Globus pallidus (tissue), 1 donor: Measurements from ENCODE around the gene RGL2.

Source experiments
- DNase-seq: peaks from one replicate; pipeline ENCODE4 v3.0.0-alpha.2; 2015; ENCODE audit warnings: low spot score

RGL2 gene

GRCh38 chr6:33316603-33317418 lies 18.1 kb upstream of the RGL2 start:
- DNase-seq: no peak

- no peak for DNase-seq
These were observed 17.3 kb upstream of the RGL2 start for GRCh38 chr6:33315793-33316602.

DNA sequence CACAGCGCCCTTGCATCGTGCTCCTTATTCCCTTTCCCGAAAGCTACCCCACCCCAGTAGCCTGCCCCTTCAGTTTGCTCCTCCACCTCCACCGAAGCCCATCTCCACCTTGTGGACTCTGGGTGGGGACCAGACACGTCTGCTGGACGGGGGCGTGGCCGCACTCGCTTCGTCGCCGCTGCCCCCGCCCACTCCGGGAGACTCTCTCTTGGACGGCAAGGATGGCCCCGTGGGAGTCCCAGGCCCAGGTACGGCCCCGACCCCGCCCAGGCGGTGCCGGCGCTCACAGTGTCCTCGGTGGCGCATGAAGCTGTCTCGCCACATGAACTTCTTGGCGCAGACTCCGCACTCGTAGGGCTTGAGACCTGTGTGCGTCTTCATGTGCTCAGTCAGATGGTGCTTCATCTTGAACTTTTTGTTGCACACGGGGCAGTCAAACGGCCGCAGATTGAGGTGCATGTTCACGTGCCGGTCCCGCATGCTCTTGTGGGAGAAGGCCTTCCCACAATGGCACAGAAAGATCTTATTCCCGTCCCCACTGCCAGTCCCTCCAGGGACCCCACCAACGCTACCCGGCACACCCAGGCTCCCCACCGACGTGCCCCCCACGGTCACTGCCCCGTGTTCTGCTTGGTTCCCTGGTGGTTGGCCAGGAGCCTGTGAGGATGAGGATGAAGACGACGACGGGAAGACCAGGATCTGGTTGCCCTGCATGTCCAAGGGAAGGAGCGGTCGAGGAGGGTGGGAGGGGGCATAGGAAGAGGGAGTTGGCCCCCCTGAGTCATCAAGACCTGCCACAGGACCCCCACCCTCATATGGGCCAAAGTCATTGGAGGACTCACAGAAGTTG lies 16.4 kb upstream of the RGL2 start:
- DNase-seq: no peak

- no peak for DNase-seq
These were observed 15.8 kb upstream of the RGL2 start for GRCh38 chr6:33314515-33314942.

DNA sequence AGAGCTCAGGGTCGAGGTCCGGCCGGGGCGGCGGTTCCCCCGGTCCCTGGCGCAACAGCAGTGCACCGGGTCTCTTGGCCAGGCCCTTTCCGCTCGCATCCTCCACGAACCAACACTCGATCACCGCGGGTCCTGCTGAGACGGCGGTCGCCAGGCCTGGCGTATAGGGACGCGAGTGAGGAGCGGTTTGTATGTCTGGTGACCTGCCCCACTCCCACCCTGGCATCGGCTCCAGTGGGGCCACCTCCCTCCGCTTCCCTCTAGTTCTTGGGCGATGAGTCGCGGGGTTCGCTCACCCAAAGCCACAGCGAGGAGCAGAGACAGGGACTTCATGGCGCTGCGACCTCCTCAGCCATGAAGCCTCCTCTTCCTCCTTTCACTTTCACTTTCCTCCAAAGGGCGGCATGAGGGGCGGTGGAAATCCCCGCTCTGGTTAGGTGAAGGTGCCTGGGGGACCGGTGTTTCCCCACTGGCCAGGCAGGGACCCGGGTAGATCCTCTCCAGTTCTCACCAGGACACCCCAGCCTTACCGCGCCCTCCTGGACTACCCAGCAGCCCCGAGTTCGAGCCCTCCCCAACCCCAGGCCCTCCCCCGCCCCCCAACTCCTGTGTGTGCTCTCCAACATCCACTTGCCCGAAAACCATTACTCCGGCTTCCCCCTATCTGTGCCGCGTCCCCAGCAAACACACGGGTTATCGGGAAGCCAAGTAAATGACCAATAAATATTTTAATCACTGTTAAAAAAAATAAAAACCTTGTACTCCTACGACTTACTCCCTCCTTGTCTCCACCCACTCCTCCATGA lies 15.2 kb upstream of the RGL2 start, which contains the start of gene TAPBP:
Gene TAPBP (minus strand): TSS at position 370 of the 806 bp plus-strand sequence. CDS start 37 bp downstream, at position 333.
- DNase-seq: peak; percentile 61

DNA sequence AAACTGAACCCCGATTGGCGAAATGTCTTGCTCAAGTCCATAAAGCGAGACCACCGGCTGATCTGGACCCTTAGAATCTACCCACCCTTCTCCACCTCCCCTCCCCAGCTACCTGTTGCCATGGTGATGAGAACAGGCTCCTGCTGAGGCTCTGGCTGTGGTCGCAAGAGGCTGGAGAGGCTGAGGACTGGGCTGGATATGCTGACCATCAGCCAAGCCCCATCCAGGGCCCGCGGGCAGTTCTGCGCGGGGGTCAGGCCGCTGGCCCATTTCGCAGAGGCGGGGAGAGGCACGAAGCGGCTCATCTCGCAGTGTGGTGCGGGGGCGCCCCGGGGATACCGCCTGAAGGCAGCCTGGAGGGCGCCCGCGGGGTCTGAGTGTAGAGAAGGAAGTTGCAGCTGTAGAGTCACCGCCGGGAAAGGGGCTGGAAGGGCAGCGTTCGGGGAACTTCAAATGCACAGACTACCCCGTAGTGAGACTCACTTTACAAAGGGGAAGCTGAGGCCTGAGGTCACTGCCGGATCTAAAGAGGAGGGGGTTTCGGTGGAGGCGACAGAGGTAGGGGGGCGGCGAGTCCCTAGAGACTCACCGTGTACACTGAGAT lies 14.5 kb upstream of the RGL2 start:
- DNase-seq: peak; percentile 42

DNA sequence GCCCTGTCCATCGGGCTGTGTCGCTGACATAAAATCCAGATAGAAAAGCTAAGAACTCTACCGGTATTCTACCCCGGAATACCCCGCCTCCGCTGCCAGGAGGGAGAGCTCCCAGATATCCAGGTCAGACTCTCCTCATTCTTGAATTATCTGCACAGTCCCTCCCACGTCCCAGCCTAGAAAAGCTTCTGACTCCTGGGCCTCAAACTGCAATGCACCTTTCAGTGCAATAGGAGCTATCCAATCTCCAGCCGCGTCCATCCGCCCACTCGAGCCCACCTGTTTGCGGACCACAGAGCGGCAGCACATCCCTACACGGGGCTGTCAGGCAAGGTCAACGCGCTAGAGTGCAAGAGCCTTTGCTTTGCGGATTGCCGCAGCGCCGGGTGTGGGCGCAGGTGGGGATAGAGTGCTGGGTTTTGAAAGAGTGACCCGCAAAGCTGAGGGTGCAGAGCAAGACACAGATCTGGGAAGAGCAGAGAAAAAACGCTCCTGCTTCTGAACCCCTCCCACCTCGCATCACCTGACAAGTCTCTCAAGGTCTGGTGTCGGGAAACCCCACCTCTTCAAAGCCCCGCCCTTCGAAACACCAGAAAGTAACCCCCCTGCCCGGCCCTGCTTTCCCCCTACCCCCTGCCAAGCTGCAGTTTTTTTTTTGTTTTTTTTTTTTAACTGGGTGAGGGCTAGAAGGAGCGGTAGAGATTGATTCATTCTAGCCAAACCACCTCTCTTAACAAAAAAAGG lies 13.8 kb upstream of the RGL2 start:
- DNase-seq: peak; percentile 53

- no peak for DNase-seq
These were observed 7.6 kb upstream of the RGL2 start for GRCh38 chr6:33306356-33306755.

GRCh38 chr6:33305052-33305451 lies 6.3 kb upstream of the RGL2 start:
- DNase-seq: no peak

GRCh38 chr6:33304216-33304615 lies 5.5 kb upstream of the RGL2 start:
- no peak for DNase-seq

DNA sequence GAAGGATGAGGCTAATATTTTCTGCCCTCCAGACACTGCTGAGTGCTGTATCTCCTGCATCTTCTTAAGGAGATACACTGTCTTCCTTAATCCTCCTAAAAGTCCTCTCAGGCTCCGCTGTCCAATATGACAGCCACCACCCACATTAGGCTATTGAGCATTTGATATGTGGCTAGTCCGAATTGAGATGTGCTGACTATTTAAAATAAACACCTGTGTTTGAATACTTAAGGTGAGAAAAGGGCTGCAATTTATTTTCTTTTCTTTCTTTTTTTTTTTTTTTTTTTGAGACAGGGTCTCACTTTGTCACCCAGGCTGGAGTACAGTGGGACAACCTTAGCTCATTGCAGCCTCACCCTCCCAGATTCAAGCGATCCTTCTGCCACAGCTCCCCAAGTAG lies 3.1 kb upstream of the RGL2 start:
- no peak for DNase-seq

DNA sequence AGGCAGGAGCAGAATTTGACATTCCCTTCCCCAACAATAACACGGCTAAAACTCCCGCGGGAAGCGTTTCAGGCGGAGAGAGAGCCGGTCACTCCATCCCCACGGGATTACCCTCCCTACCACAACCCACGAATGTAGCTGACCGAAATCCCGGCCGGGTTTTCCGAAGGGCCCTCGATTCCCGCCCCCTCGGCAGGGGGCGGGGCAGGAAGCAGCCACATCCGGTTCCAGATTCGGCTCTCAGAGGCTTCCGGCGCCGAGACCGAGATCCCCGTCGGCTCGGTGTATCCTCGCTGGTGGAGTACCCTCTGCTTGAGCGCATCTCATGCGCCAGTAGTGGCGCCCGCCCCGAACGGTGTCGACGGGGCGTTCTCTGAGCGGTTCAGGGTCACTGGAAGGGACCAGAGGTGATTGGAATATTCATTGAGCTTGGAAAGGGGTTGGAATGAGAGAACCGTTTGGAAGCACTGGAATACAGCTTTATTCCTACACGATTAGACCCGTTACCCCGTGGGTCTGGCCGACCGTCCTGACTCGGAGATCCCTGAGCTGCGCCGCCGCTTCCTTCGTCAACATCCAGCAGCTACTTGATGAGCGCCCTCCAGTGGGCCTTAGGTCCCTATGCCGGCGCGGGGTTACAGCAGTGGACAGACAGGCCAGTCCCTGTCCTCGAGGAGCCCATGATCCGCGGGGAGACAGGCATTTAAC lies 649 bp upstream of the RGL2 start:
- peak; percentile 89 for DNase-seq

GRCh38 chr6:33297956-33298772 lies 578 bp downstream of the RGL2 start:
- peak; percentile 47 for DNase-seq

DNA sequence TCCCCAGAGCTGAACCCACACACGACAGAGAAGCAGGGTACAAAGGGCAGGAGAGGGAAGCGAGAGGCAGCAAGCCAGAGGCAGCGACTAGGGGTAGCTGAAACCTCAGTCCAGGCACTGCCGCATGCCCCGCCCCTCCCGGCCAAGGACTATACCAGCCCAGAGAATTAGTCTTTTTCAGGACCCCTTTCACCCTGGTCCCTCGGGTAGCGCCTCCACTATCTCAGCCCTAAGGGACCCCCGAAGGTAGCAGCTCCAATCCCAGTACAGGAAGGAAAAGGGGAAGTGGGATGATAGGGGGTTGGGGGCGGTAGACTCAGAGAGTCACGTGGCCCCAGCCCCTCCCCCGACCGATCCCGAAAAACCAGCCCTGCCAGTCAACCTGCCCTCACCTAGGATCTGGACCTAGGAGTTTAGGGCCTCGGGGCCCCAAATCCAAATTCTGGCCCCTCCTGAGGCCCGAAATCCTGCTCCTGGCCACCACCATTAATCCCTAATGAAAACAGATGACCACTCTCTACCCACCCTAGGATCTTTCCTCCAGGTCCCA lies 1.3 kb downstream of the RGL2 start:
- no peak for DNase-seq

GRCh38 chr6:33296797-33297405 lies 1.8 kb downstream of the RGL2 start:
- DNase-seq: no peak

DNA sequence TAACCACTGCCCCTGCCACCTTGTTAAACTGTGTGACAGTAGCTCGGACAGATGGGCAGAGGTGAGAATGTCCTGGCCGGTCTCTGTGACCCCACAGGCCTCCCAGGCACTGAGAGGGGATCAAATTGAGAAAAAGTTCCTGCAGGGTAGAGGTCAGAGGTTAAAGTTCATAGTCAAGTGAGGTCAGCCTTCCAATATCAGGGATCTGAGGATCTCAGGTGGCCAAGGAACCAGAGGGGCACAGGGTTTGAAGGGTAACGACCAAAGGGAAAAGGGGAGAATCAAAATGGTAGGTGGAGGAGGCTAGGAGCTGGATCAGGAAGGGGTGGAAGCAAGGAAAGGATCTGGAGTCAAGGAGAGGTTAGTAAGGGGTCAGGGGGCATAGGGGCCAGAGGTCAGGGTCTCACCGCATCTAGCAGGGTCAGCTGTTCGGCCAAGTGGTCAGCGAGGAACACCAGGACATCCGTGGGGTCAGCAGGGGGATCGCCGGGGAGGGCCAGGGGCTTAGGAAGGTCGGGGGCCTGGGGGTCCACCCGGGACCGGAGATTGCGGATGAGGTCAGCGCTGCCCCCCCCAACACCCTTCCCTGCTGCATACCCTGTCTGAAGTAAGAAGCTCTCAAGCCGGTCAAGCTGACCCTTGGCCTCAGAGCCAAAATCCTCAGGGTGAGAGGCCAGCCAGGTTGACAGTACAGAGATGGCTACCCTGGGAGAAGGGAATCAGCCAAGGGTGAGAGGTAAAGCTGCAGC lies 2.9 kb downstream of the RGL2 start:
- DNase-seq: no peak
